ENCODE data around the gene HOXD3. TPM values are rescaled to one million over a fixed set of nuclear protein-coding genes. Genes with fewer than 3 reads are reported as not detected.

Gene HOXD3
- total RNA-seq, 1 experiment from 2014 or later: not detected

DNA sequence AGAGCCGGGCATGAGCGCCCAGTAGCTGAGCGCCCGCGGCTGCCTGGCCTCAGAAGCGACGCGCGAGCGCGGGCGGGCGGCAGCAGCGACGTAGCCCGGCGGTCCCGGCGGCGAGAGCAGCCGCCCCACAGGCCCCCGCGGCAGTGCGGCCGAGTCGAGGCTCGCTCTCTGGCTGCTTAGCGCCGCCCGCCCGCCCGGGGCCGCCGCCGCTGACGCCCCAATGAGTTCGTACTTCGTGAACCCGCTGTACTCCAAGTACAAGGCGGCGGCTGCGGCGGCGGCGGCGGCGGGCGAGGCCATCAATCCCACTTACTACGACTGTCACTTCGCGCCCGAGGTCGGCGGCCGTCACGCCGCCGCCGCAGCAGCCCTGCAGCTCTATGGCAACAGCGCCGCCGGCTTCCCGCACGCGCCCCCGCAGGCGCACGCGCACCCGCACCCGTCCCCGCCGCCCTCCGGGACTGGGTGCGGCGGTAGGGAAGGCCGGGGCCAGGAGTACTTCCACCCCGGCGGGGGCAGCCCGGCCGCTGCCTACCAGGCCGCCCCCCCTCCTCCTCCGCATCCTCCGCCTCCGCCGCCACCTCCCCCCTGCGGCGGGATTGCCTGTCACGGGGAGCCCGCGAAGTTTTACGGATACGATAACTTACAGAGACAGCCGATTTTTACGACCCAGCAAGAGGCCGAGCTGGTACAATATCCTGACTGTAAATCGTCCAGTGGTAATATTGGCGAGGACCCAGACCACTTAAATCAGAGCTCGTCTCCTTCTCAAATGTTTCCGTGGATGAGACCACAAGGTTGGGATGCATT is 26.8 kb upstream of the HOXD3 start:
- TF ChIP-seq, protein P1, sequence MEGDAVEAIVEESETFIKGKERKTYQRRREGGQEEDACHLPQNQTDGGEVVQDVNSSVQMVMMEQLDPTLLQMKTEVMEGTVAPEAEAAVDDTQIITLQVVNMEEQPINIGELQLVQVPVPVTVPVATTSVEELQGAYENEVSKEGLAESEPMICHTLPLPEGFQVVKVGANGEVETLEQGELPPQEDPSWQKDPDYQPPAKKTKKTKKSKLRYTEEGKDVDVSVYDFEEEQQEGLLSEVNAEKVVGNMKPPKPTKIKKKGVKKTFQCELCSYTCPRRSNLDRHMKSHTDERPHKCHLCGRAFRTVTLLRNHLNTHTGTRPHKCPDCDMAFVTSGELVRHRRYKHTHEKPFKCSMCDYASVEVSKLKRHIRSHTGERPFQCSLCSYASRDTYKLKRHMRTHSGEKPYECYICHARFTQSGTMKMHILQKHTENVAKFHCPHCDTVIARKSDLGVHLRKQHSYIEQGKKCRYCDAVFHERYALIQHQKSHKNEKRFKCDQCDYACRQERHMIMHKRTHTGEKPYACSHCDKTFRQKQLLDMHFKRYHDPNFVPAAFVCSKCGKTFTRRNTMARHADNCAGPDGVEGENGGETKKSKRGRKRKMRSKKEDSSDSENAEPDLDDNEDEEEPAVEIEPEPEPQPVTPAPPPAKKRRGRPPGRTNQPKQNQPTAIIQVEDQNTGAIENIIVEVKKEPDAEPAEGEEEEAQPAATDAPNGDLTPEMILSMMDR (conservative IDR thresholded peaks at IDR 0.05): no peak
- Mint-ChIP-seq H3K27me3 (ENCODE audit: low read depth) (peaks cover 98% of the 10 kb centered on the region), H3K4me3 (peak overlapping the region in 1 of 2 experiments; percentile 70; a peak in 4 of 5 replicates), H3K27ac (no peak overlapping the region), H3K4me1 (peaks cover 12 to 14% of the 10 kb centered on the region in 2 experiments), H3K9me3 (peaks cover 4 to 13% of the 10 kb centered on the region in 2 experiments; a peak in 4 of 5 replicates), H3K36me3 (ENCODE audit: insufficient read depth in 1 of 3, low read depth in 3 of 3) (no peaks in the 10 kb centered on the region; a peak in 1 of 7 replicates)
- Histone ChIP-seq H2AK5ac (ENCODE audit: insufficient read length, low read length) (no peak overlapping the region), H3K56ac (ENCODE audit: insufficient read length, low read depth, low read length) (no peak overlapping the region), H3T11ph (ENCODE audit: low read length) (no peak overlapping the region), H4K91ac (ENCODE audit: insufficient read length, low read depth, low read length) (no peak overlapping the region), H3K27me3 (ENCODE audit: insufficient read depth, low read length) (peaks cover 89% of the 10 kb centered on the region), H2BK15ac (ENCODE audit: low read depth, low read length) (no peak overlapping the region), H3K18ac (ENCODE audit: insufficient read length, low read depth, low read length) (no peak overlapping the region), H3K4me2 (ENCODE audit: insufficient read depth, insufficient read length, low read length) (no peak overlapping the region), H3K79me2 (ENCODE audit: insufficient read depth, low read length) (no peaks in the 10 kb centered on the region), H3K4me1 (ENCODE audit: insufficient read depth, low read length) (no peaks in the 10 kb centered on the region; the same call in 1 of the 2 replicates), H3K23ac (ENCODE audit: insufficient read length, low read depth, low read length) (no peak overlapping the region), H2BK12ac (ENCODE audit: insufficient read length, low read depth, low read length) (no peak overlapping the region), H4K20me1 (ENCODE audit: control insufficient read depth, insufficient read depth, insufficient read length) (no peaks in the 10 kb centered on the region), H3K9ac (ENCODE audit: extremely low read depth, insufficient read length, low read length) (no peak overlapping the region), H3K23me2 (ENCODE audit: insufficient read length, low read depth, low read length, poor library complexity, severe bottlenecking) (no peaks in the 10 kb centered on the region), H3K27ac (ENCODE audit: insufficient read length, low read depth, low read length) (no peak overlapping the region), H3K14ac (ENCODE audit: insufficient read depth, low read length) (no peak overlapping the region), H4K5ac (ENCODE audit: insufficient read length, low read depth, low read length) (no peak overlapping the region), H3K4ac (ENCODE audit: low read depth, low read length) (no peak overlapping the region), H3K79me1 (ENCODE audit: insufficient read depth, low read depth, low read length, poor library complexity, severe bottlenecking) (no peaks in the 10 kb centered on the region), H2BK5ac (ENCODE audit: insufficient read length, low read length) (no peak overlapping the region), H4K8ac (replicated peaks; ENCODE audit: insufficient read length, low read depth, low read length) (no peak overlapping the region), H2BK120ac (ENCODE audit: low read depth, low read length, poor library complexity, severe bottlenecking) (no peak overlapping the region), H2BK20ac (ENCODE audit: low read depth, low read length, poor library complexity, severe bottlenecking) (no peak overlapping the region), H2AFZ (ENCODE audit: low read length) (no peak overlapping the region), H3K9me3 (ENCODE audit: control insufficient read depth, low read depth, low read length) (no peaks in the 10 kb centered on the region)
- no CpG with 5 or more reads among the region's 100 CpGs for WGBS (ENCODE audit: extremely low coverage, insufficient read length, low lambda C conversion rate)
- peak; percentile 58 for DNase-seq

All from H9 (cell line).